COLO829 (cell line): ENCODE data around the gene VASH1.
A peak's percentile ranks its signal among the peaks of the same experiment; 100 is the strongest.

Source experiments
- DNase-seq: peaks from one replicate; pipeline ENCODE4 v3.0.0; 2012; ENCODE audit warnings: low spot score

VASH1 gene

DNA sequence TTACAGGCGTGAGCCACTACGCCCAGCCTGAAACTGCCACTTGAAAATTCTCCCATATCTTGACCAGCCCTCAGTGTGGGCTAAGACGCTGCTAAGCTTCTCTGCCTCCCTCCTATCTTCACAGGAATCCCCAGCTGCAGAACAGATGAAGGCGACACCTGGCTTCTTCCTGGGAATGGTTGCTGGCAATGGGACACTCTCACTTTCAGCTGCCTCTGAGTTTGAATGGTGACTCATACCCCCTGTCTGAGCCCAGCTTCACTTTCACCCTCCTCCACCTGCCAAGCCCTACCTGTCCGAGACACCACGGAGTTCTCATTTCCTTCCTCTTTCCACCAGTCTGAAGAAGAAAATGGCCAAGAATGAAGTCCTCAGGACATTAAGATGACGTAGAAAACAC, 18.3 kb upstream of the VASH1 start:
- no peak for DNase-seq

DNA sequence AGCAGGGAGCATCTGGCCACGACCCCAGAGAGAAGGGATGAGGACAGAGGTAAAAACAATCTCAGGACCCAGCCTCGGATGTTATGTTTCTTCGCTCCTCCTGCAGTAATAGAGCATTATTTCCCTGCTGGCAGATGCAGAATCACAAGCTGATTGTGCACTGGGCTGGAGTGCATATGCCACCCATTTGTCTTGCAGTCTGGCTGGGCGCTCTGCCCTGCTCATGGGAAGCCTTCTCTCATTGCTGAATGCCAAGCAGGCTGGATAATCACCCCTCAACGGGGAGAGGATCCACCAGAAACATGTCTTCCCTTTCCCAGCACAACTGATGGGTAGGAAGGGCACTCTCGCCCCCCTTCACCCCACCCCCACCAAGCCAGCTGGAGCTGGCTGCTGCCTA, 8.5 kb upstream of the VASH1 start:
- no peak for DNase-seq

DNA sequence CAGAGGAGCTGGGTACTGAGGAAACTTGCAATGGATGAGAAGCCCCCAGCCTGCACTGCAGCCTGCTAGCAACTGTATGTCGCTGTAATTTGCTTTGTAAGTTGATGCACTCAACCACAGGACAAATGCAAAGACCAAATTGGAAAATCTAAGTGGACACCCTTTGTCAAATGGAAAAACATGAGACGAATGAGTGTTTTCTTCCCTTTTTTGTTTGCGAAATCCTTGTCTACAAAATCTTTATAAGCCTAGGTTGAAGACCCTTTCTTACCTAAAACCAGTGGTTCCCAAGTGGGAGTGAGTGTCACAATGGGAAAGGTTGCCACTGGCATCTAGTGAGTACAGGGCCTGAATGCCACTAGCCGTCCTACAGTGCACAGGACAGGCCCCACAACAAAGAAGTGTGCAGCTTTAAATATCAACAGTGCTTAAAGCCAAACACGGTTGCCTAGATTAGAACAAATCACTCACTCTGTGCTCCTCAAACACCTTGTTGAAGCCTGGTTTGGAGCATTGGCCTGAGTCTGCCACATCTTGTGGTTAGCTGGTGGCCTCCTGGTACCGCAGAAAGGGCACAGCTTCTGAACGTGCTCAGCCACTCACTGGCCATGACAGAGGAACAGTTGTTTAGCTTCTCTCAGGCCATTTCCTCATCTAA, 7.6 kb upstream of the VASH1 start:
- DNase-seq = no peak

DNA sequence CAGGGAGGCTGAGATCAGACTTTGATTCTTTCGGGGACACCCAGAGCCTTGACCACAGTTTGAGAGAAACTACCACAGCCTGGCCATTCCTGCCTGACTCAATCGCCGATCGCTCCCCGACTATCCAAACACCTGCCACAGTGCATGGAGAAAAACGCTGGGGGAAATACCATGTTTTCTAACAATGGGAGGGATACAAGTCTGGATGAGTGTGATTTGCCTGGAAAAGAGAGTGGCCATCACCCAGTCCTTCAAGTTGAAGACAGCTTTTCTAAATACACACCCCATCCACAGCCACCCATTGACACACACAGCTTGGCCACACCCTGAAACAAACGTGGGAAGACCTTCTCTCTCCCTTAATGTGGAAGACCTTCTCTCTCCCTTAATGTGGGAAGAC, 6.7 kb upstream of the VASH1 start:
- no peak for DNase-seq

DNA sequence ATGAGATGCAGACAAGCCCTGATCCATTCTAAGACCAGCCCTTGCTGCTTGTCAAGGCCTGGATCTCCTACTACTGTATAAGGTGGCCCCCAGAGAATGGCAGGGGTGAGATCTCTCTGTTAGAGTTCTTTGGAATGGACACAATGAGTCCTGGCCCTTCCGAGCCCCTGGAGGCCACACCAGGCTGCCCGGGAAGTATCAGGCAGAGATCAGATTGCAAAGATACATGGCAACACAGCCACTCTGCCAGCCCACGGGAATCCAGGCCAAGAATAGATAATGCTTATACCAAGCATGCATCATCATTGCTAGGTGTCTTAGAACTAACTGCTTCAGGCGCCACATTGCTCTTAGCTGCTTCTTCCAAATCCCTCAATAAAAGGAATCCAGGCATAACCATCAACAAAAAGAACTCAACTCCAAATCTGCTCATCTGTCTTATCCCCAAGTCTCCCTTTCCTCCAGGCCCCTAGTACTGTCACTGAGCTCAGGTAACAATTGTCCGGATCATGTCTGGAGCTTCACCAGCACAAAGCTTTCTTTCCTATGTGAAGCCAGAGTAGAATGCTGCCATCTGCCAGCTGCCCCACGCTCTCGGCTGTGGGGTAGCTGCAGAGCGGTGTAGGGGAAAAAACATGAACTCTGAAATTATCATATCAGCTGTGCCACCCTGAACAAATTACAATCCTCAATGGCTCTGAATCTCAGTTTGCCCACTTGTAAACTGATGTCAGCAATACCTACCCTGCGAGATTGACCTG, 5.5 kb upstream of the VASH1 start:
- no peak for DNase-seq

DNA sequence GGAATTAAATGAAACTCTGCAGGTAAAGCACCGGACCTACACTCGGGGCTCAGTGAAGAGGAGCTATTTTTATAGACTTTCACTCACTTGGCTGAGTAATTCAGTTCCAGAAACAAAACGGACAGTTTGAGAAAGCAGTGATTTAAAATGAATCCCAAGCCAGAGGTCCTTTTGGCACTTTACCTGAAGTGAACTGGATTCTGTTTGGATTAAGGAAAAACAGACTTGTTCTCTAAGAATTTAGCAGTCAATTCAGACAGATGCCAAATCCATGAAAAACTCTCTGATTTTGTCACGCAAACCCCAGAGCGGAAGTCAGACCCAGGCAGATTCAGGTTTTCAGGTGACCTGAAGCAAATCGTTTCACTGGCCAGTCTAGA, 4.9 kb upstream of the VASH1 start:
- no peak for DNase-seq

DNA sequence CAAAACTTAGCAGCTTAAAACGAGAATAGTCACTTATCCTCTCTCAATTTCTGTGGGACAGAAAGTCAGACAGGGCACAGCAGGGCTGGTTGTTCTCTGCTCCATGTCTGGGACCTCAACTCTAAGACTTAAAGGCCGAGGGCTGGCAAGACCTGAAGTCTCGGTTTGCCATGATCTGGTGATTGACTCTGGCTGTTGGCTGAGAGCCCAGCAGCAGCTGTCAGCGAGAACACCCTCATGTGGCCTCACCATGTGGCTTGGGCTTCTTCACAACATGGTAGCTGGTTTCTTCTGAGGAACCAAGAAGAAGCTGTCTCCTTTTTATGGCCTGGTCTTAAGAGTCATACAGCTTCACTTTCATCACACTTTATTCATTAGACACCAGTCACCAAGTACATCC, 1.7 kb upstream of the VASH1 start:
- no peak for DNase-seq

DNA sequence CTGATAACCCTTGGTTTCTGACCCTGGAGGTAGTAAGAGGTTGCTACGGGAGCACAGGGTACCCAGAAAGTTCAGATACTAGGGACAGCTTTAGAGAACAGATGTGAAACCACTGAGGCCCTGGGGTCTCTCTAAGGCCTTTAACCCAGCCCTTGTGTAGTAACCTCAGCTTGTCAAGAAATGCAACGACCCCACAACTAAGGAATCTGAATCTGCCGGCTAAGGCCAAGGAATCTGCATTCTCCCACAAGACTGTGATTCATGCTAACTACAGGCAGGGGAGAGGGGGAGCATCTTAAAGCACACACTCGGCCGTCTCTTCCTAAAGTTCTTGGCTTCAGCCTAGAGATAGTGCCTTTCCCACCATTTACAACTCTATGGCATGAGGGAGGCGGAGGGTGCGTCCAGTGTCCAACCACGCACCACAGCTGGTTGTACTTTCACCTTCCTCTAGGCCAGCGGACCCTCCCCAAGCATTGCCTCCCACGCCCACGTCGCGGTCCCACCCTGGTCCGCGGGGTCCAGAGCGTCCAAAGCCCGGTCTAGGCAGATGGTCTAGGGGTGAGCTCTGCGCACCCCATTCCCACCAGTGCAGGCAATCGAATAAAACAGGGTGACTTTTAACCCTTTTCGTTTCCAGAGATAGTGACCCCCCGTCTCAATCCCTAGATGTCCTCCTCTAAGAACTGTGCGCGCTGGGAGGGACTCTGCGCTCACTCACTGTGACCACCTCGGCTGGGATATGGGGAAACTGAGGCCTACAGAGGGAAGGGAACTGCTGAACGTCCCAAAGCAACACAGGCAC, 735 bp upstream of the VASH1 start:
- DNase-seq = no peak

DNA sequence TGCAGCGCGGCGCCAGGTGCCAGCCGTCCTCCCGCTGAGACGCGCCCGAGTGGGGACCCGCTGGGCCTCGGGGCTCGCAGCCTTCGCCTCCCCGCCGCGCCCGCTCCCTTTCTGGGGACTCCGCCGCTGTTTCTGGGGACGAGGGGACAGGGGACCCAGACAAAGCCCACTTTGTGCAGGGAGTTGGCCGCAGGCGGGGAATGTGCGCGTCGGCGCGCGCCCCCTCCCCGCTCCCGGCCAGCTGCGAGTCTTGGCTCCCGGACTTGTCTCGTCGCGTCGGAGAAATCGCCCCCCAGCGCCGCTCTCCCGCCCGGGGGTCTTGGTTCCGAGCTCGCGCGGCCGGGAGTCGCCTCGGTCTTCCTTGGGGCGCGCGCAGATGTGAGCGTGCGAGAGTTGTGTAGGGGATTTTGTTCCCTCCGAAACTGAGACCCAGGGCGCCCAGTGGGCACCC, 717 bp downstream of the VASH1 start:
- no peak for DNase-seq

DNA sequence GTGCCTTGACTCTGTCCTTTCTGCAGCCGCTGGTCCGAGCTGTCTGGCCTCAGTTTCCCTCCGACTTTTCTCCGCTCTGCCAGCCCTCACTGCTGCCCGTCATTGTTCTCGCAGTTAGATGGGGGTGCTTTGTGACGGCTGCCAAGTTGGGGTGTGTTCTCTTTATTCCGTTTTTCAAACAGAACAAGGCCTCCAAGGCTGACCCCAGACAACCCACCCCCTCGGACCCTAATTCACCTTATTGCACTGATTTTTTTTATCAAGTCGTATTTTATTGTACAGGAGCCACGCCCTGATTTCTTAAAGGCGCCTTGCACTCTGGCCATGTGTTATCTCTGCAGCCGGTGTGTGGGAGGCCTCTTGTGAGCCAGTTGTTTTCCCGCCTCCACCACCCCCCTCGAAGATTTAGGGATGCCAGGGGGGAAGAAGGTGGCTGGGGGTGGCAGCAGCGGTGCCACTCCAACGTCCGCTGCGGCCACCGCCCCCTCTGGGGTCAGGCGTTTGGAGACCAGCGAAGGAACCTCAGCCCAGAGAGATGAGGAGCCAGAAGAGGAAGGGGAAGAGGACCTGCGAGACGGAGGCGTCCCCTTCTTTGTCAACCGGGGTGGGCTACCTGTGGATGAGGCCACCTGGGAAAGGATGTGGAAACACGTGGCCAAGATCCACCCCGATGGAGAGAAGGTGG, 1.3 kb downstream of the VASH1 start:
- DNase-seq = peak; percentile 33

DNA sequence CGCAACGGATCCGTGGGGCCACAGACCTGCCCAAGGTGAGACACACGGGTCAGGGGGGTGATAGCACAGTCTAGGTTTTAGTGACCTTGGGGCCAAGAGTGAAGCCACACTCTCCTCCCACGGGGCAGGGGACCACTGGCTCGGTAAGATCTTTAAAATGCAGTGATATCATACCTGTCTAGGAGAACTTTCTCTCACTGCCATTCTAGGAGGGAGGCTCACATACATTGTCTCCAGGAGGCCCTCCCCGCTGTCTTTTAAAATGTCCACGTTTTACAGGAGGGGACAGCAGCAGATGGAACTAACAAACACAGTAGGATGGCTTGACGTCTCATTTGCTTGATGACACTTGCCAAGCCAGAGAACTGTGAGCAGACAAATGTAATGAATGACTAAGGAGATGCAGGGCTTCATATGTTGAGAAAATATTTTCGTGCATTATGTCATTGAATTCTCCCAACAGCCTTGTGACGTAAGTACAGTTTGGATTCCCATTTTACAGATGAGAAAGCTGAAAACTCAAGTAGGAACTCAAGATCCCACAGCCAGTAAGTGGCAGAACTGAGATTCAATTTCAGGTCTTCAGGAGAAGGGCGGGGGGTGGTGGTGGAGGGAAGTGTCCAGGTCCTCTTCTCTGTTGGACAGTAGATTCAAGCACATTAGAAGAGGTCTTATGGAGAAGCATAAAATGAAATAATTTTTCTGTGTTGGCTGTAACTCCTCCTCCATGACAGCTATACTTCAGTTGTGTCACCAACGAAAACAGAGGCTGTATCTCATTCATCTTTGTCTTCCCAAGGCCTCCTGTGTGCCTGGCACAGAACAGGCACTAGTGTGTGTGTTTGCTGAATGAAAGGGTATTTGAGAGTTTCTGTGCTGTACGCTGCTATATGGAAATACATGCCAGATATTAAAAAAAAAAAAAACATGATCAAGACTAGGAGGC, 2.1 kb downstream of the VASH1 start:
- no peak for DNase-seq

DNA sequence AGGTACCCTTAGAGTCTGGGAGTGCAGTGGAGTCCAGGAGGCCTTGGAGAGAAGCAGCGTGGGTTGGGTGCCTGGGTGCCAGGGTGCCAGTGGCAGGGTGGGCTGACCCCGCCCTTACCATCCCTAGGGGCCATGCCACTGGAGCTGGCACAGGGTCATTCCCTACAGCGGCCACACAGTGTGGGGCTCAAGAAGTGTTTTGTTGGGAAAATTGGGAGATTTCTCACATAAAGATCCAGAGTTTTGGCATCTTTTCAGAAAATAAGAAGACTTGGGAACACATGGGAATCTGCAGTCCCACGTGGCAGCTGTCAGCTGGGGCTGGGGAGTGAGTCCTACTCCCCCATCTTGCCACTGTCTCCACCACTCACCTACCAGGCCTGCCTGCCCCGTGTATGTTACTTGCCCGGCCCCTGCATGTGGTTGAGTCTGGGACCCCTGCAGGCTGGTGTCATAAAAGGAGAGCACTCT, 4.2 kb downstream of the VASH1 start:
- no peak for DNase-seq

DNA sequence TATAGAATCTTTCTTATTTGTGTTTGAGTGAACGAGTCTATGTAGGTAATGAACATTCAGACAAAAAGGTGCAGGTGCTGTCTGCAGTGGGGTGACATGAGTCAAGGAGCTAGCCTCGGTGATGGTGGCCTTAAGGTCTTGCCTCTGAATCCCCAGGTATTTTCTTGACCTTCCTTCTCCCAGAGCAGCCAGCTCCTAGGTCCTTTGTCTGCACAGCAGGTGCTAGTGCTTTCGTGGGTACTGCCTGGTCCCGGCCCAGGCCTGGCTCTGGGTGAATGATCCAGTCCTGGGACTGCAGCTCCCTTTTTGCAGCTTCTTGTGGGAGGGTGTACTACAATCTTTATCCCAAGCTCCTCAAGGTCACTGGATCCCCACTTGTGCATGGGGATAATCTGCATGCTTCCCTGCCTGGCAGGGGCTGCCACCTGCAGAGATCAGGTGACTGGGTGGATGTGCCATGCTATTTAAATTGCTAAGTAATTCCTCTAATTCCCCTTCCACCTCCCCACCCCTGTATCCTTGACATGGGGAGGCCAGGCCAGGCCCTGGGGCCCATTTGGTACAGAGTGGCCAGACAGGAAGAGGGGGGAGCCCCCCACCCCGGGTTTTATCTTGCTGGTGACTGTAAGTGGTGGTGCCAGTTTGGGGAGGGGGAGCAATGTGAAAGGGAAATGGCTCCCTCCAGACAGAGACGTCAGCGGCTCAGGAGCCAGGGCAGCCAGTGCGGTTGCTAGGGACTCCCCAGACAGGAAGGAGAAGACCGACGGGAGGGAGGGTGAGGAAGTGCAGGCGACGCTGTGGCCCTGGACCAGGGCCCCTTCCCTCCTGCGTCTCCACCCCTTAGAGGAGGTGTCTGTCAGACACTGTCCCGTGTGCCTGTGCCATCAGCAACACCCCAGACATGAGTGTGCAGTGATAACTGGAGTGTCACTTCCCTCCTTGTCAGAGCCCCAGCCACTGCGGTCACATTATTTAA, 6.7 kb downstream of the VASH1 start:
- no peak for DNase-seq

DNA sequence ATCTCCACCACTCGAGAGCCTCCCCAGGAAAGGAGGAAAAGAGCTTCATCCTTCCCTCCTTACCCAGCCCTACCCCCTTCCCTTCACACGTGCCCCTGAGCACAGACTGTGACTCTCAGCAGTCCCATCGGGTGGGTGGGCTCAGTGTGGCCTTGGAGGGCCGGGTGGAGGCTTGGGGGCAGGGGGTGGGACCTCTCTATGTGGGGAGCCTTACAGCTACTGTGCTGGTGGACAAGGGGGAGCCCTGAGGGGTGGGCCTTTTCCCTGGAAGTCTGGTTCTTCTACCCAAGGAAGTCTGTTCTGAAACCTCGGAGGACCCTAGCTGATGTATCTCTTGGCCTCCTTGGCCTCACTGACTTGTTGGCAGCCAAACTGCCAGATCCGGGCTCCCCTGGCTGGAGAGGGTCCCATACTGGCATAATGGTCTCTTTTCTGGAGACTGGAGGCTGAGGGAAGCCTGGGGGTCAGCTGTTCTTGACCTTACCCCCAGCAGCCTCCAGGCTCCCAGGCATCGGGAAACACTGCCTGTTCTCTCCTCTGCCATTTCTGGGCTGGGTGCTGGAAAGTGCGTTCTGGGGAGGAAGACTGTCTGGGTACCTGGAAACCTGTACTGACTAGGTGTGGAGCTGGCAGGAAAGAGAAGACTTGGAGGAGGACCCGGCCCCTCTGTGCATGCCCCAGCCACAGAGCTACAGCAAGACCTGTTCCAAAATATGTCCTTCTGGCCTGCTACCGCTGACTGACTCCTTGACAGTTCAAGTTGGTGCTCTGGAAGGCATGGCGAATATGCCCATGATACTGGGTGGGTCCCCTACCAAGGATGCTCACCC, 7.6 kb downstream of the VASH1 start:
- no peak for DNase-seq

DNA sequence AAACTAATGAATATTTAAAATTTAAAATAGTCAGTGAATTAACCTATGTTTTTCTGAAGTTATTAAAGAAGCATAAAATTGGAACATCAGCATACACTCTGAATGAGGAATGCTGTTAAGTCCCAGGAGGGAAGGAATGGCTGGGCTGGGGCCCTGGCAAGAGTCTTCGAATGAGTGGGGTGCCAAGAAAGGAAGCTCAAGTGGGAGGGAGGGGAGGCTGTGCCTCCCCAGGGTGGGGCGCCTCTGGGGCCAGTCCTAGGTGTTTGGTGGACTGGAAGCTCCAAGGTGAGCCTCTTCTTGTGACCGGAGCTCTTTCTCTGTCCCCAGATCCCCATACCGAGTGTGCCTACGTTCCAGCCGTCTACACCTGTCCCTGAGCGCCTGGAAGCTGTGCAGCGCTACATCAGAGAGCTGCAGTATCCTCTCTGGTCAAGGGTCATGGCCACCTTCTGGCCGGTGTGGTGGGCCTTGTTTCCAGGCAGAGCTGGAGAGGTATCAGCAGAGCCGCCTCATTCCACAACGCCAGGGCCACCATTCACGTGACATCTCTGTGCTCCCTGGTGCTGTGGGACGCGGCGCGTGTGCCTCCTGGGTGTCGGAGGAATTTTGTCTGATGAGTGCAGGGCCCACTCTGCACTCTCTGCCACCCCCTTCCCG, 8.5 kb downstream of the VASH1 start:
- no peak for DNase-seq

DNA sequence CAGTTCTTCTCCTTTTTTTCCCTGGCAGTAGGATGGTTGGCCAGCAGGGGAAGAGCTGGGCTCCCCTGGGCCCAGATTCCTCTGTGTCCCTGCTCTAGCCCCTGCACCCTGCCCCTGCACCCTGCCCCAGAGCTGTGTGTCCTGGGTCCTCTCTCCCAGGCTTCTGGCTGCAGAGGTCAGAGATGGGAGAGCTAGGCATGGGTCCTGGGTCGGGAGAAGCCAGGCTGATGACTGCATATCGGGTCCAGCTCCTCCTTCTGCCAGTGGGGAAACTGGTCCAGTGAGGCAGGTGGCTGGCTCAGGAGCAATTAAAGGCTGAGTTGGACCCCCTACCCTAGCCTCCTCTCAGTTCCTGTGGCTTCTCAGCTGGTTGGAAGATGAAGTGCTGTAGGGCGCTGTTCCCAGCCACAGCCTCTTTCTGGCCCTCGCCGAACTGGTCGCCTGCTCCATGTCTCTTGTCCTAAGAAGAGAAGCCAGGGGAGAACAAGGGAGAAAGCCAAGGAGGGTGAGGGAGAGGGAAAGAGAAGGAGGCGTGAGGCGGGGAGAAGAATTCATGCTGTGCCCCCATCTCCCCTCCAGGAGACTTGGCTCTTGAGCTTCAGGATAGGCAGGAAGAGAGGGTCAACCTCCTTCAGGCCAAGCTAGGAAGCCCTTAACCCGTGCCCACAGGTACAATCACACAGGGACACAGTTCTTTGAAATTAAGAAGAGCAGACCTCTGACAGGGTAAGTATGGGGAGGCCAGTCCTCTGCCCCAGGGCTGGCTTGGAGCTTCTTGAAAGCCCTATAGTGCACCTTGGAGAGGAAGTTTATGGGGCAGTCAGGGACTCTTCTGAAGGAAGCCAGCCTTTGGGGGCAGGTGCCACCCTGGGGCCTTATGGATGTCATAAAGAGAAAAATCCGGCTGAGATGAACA, 9.5 kb downstream of the VASH1 start:
- no peak for DNase-seq

DNA sequence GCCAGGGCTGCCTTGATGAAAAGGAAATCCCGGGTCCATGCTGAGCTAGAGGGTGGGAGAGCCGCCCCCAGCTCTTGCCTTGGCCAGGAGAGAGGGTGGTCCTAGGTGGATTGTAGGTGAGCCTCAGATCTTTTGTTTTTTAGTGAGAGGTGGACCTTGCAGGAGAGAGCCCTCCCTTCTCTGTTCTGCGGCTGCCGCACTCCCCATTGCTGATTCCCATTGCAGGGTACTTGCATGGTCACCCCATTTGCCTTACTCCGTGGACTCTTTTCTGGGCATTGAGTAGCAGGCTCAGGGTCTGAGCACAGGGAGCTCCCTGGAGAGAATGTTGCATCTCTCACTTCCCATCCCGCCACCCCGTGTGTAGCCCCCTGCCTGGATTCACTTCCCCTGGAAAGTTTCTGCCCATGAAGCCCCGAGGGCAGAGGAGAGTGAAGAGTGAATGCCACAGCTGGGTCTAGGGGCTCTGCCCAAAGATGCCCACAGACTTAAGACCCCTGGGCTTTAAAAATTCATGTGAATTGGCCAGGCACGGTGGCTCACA, 10.2 kb downstream of the VASH1 start:
- no peak for DNase-seq
